HG03354 (cell line): ENCODE data around the gene NEDD4L.

Source experiments
- ATAC-seq: cut with Tn5 transposase; IDR thresholded peaks from one replicate; pipeline ENCODE4 v1.9.1; 2021; ENCODE audit warnings: mild to moderate bottlenecking; ENCODE audit not compliant: unreplicated experiment, poor library complexity, severe bottlenecking

NEDD4L gene

GRCh38 chr18:58139459-58140386 is 95.7 kb downstream of the NEDD4L start:
- ATAC-seq: no peak

- ATAC-seq: no peak
These were observed 96.6 kb downstream of the NEDD4L start for GRCh38 chr18:58140387-58141325.

DNA sequence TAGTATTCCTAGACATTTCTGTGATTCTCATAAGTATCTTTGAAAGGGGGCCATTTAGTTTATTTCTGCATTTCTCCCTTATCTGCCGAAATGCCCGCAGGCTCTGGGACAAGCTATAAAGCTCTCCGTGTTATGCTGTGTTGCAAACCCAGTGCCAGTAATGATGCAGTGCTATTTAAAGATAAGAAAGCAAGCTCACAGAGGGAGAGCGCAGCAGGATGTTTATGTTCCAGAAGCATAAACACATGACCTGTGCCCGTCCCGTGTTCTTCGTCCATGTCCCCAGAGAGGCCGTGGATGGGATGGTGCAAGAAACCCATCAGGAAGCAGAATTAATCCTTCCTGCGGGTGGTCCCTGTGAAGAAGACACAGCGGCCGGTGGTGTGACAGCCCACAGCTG is 99.4 kb downstream of the NEDD4L start:
- no peak for ATAC-seq

DNA sequence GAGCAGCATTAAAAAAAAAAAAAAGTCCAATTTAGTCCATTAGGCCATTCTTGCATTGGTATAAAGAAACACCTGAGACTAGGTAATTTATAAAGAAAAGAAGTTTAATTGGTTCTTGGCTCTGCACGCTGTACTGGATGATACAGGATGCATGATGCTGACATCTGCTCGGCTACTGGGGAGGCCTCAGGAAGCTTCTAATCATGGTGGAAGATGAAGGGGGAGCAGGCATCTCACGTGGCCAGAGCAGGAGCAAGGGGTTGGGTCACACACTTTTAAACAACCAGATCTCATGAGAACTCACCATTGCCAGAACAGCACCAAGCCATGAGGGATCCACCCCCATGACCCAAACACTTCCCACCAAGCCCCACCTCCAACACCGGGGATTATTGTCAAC is 100.1 kb downstream of the NEDD4L start:
- ATAC-seq: no peak

GRCh38 chr18:58144671-58145285 is 100.8 kb downstream of the NEDD4L start:
- ATAC-seq: no peak

- no peak for ATAC-seq
These were observed 102.1 kb downstream of the NEDD4L start for GRCh38 chr18:58146099-58146498.

DNA sequence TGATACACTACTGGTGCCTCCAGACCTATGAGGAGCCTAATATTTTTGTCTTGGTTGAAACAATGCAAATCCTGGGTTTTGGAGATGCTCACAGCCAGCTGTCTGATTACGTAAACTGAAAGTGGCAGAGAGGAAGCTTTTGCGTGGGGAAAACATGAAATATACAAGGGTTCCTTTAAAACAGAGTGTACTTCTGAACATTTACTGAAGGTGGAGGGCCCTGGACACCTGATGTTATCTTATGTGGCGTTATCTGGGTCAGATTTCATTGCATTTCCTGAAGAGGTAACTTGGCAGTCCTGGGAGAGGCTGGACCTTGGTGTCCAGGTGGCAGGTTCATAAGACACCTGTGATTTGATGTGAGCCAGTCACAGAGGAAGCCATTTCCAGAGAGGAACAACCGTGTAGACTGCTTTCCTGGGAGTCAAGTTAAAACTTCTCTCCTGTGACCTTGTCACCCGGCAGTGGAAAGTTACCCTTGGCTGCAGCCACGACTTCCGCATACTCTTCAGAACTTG is 105.0 kb downstream of the NEDD4L start:
- peak; percentile 76 for ATAC-seq

DNA sequence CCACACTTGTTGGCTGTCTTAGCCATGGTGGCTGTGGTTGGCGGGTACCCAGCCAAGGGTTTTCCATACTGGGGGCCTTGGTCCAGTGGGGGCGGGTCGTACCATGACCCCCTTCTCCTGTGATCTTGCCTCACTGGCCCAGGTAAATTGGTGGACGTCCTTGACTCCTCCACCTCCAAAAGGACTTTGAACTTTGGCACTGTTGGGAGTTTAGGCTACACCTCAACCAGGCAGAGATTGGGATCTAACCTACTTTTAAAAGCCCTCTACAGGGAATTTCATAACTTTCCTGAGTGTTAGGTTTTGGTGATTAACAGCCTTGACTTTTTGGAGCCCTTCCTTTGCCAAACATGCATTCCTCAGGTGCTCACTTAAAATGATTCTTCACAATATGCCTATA is 106.7 kb downstream of the NEDD4L start:
- ATAC-seq: no peak

- ATAC-seq: no peak
These were observed 108.2 kb downstream of the NEDD4L start for GRCh38 chr18:58152216-58152615.

DNA sequence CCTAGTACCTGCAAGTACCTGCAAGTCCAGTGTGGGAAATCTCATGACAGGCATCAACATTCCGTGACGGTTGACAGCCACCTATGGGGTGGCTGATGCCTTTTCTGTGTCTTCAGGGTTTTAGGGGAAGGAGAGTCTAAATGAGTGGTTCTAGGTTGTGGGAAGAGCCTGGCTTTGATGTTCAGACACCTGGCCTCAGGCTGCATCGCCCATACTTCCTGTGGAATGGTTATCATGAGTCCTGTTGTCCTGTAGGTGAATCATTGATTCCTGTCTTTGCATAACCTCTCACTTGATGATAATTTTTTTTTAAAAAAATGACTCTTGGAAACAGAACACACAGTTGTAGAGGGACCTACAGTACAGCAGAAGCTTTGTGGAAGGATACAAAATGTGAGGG is 108.9 kb downstream of the NEDD4L start:
- ATAC-seq: no peak

GRCh38 chr18:58156516-58156915 is 112.5 kb downstream of the NEDD4L start:
- ATAC-seq: no peak

DNA sequence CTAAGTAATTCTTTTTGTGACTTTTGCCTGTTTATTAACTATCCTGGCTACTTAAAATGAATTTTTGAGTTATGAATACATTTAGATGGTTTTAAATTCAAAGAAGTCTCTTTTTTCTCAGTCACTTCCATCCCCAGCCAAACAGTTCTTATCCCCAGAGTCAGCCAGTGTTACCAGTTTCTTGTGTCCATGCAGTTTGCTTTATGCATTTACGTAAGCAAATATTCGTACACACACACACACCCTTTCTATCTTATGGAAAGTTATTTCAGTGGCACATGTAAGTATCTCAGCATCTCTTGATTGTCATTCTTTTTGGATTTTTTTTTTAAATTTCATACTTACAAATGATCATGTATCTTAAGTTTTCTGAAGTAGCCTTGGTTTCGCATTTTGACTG is 113.2 kb downstream of the NEDD4L start:
- no peak for ATAC-seq

- ATAC-seq: no peak
These were observed 114.0 kb downstream of the NEDD4L start for GRCh38 chr18:58158008-58158407.

DNA sequence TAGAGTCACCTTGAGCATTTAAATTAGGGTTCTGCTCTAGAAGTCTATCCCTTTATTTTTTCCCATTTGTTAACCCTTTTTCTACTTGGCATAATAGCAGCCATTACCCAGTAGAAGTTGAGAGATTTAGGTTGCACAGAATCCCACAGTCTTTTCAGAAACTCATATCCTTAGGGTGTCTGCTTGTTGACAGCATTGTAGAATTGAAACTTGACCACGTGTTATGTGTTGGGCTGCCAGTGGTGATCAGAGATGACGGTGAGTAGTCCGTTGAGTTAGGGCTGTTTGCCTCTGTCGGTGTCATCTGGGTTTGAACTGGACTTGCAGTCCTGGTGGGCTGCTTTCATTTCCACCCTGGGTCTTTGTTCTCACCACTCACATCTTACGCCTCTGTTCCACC is 114.4 kb downstream of the NEDD4L start:
- no peak for ATAC-seq

DNA sequence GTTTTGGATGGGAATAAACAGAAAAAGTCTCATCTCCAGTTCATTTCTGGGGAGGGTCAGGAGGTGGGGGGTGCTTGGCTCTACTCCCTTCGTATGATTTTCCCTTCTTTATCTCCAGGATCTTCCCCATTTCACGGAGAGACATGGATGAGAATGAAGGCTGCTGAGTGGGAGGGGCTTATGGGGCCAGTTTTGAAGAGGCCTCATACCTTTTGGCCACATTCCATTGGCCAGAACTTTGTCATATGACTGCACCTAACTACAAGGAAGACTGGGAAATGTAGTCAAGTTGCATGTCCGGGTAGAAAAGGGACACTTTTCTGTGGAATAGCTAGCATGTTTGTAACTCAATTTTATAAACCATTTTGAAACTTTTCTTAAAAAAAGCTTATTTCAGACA is 117.6 kb downstream of the NEDD4L start:
- ATAC-seq: no peak

DNA sequence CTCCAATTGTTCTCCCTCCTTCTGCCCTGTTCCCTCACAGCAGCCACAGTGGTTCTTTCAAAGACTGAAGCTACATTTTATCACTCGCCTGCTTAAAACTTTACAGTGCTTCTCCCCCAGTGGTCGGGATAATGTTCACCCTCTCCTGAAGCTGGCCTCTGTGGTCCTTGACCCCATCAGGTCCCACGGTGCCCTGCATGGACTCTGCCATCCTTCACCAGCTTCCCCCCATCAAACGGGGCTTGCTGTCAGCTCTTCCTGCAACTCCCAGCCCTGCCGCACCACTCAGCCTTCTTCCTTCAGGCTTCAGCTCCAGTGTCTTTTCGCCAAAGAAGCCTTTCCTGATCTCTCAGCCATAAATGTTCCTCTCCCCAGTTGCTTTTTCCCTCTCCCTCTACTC is 118.1 kb downstream of the NEDD4L start:
- no peak for ATAC-seq

GRCh38 chr18:58163004-58163590 is 119.1 kb downstream of the NEDD4L start:
- no peak for ATAC-seq

DNA sequence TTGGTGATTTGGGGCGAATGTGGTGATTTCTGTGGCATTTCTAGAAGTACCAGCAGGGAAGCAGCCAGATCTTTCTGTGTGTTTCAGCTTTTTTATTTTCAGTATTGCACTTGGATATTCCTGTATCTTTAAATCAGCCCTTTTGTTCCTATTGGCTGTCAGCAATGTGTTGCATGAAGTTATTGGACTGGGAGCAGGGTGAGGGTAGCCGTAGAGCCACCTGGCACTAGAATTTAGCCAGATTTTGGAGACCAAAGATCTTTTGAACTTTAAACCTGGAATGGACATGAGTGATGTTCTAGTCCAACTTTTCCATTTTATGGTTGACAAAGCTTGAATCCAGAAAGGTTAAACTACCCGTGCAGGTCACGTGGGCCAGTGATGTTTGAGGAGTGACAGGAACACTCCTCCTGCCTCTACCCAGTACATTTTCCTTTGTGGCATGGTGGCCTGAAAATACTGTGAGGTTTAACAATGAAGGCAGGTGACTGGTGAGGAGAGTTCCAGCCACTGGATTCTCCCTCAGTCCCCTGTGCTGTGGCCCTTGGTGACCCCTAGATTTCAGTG is 122.3 kb downstream of the NEDD4L start:
- ATAC-seq: no peak

- ATAC-seq: no peak
These were observed 123.0 kb downstream of the NEDD4L start for GRCh38 chr18:58167073-58167472.
